Upper lobe of right lung (tissue), 1 donor: Measurements from ENCODE around the gene TMEM100. TPM values are rescaled to one million over a fixed set of nuclear protein-coding genes. Genes with fewer than 3 reads are reported as not detected.

ENCODE experiments used
- ATAC-seq: fragments of 200-7000 bp; cut with Tn5 transposase; one replicate; pipeline ENCODE4 v1.9.1; 2020; ENCODE audit warnings: mild to moderate bottlenecking, moderate library complexity
- DNase-seq: peaks from one replicate; pipeline ENCODE4 v3.0.0-alpha.2; 2020
- H3K27ac ChIP-seq: fragments of 200-600 bp; one replicate; pipeline ENCODE4 v1.8.0; 2022
- H3K27me3 ChIP-seq: fragments of 200-600 bp; one replicate; pipeline ENCODE4 v1.8.0; 2022; ENCODE audit warnings: mild to moderate bottlenecking
- H3K36me3 ChIP-seq: fragments of 200-600 bp; one replicate; pipeline ENCODE4 v1.8.0; 2022
- H3K4me1 ChIP-seq: fragments of 200-600 bp; one replicate; pipeline ENCODE4 v1.8.0; 2022
- H3K4me3 ChIP-seq: fragments of 200-600 bp; one replicate; pipeline ENCODE4 v1.8.0; 2022; ENCODE audit warnings: mild to moderate bottlenecking
- H3K9me3 ChIP-seq: fragments of 200-600 bp; one replicate; pipeline ENCODE4 v1.8.0; 2022
- intact Hi-C: fragments of 100-400 bp; cut with DNase I; formaldehyde crosslinking; loops from one replicate; pipeline ENCODE4 v1.11.0; 2022
- total RNA-seq: library from RNA; stranded (reverse); fragmentation: NEBNext Ultra II Directional; extraction: Animal tissue kit (Norgen Biotek cat#: 25700); gene quantifications from one replicate; pipeline ENCODE4 v1.2.1, GENCODE V29; 2021
- TF ChIP-seq, protein P1 (sequence below): fragments of 200-600 bp; IDR thresholded peaks from one replicate; pipeline ENCODE4 v1.8.0; 2022; ENCODE audit warnings: antibody characterized with exemption
- donor health status: DM: no; HTN: yes; CAD: no; lungs with severe emphysema.

Gene TMEM100
- total RNA-seq, 1 donor from 2014 or later: 279 TPM

DNA sequence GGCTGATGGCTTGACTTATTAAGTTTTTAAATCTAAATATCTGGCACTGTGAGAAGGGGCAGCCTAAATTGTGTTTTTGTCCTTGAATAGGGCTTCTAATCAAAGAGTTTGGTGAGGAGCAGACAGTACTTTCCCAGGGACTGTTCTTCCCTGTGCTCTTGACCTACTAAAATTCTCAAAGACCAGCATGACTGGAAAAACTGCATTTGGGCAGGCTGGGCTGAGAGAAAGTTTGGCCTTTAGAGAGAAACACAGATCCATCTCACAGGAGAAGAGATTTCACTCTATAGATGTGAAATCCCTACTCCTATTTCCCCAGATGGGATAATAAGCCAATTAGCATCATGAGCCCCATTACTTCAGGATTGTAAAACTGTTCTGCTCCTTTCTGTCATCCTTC is 35.5 kb upstream of the TMEM100 start:
- peaks cover 5% of the 10 kb centered on the region for H3K36me3 ChIP-seq
- DNase-seq: no peak
- intact Hi-C loops: no loop called here
- no peaks in the 10 kb centered on the region for H3K27me3 ChIP-seq
- H3K27ac ChIP-seq: no peak overlapping the region
- H3K9me3 ChIP-seq: no peaks in the 10 kb centered on the region
- peaks cover 3% of the 10 kb centered on the region for H3K4me1 ChIP-seq
- ATAC-seq: no peak
- no peak overlapping the region for H3K4me3 ChIP-seq
- TF ChIP-seq, protein P1, sequence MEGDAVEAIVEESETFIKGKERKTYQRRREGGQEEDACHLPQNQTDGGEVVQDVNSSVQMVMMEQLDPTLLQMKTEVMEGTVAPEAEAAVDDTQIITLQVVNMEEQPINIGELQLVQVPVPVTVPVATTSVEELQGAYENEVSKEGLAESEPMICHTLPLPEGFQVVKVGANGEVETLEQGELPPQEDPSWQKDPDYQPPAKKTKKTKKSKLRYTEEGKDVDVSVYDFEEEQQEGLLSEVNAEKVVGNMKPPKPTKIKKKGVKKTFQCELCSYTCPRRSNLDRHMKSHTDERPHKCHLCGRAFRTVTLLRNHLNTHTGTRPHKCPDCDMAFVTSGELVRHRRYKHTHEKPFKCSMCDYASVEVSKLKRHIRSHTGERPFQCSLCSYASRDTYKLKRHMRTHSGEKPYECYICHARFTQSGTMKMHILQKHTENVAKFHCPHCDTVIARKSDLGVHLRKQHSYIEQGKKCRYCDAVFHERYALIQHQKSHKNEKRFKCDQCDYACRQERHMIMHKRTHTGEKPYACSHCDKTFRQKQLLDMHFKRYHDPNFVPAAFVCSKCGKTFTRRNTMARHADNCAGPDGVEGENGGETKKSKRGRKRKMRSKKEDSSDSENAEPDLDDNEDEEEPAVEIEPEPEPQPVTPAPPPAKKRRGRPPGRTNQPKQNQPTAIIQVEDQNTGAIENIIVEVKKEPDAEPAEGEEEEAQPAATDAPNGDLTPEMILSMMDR: no peak

DNA sequence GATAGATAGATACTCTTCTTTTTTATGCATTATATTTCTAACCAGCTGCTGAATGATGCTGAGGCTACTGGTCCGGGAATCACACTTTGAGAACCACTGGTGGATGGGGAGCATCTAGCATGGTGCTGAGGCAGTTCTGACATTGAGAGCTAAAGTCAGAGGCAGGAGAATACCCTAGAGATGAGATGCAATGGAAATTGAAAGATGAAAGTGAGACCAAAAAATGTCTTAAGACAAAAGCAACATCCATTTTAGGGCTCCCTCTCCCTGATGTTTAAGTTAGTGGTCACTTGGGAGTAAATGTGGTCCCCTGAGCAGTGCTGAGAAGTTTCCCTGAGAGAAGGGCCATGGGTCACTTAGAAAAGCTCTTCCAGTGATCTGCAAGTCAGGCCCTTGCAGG is 35.0 kb upstream of the TMEM100 start:
- DNase-seq (no peak), ATAC-seq (no peak)
- no peak overlapping the region for H3K4me3 ChIP-seq
- no peaks in the 10 kb centered on the region for H3K9me3 ChIP-seq
- TF ChIP-seq, protein P1: no peak
- H3K27me3 ChIP-seq: no peaks in the 10 kb centered on the region
- intact Hi-C loops: no loop called here
- H3K27ac ChIP-seq: no peak overlapping the region
- peaks cover 6% of the 10 kb centered on the region for H3K4me1 ChIP-seq
- H3K36me3 ChIP-seq: peaks cover 5% of the 10 kb centered on the region

DNA sequence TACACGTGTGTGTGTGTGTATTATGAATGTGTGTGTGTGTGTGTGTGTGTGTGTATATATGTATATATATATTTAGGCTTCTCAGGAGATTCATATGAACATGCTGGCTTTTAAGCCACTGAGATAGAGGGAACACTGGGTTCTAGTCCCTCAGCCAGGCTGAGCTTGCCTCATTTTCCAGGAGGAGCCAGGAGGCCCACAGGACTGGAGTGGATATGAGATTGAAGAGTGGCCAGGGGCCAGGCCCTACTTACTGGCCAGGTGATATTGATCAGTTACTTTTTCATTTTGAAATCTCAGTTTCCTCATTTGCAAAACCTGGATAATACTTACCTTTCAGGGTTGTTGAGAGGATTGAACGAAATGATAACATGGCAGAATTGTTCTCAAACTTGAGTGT is 34.0 kb upstream of the TMEM100 start:
- peaks cover 16% of the 10 kb centered on the region for H3K4me1 ChIP-seq
- H3K36me3 ChIP-seq: peaks cover 5% of the 10 kb centered on the region
- H3K27me3 ChIP-seq: no peaks in the 10 kb centered on the region
- TF ChIP-seq, protein P1: no peak
- H3K4me3 ChIP-seq: no peak overlapping the region
- ATAC-seq (no peak), DNase-seq (no peak)
- no peak overlapping the region for H3K27ac ChIP-seq
- no peaks in the 10 kb centered on the region for H3K9me3 ChIP-seq
- intact Hi-C loops: no loop called here

DNA sequence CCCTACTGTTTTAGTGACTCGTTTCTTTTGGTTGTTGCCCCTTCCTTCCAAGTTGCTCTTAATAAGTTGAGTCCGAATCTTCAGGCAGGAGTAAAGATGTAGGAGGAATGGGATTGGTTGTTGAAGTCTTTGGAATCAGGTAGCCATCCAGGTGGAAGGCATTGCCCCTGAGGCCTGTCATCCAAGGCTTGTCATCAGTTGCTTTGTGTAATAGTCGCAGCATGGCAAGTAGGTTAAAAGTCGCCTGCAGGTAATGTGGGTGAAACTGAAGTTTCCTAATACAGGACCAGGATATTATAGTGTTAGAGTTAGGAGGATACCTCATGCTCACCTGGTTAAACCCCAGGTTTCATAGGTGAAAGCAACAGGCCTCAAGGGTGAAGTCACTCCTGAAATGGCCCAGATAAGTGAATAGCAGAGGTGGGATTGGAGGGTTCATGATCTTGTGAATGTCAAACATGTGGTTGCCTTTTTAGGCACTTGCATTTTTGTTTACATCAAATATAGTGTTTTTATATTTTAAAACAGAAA is 29.1 kb upstream of the TMEM100 start:
- Histone ChIP-seq H3K27me3 (no peaks in the 10 kb centered on the region), H3K9me3 (no peaks in the 10 kb centered on the region), H3K4me3 (peak overlapping the region; percentile 85), H3K36me3 (peaks cover 5% of the 10 kb centered on the region), H3K27ac (peak overlapping the region; percentile 88), H3K4me1 (peaks cover 13% of the 10 kb centered on the region)
- TF ChIP-seq, protein P1: no peak
- ATAC-seq (no peak), DNase-seq (no peak)
- intact Hi-C loops: no loop called here

DNA sequence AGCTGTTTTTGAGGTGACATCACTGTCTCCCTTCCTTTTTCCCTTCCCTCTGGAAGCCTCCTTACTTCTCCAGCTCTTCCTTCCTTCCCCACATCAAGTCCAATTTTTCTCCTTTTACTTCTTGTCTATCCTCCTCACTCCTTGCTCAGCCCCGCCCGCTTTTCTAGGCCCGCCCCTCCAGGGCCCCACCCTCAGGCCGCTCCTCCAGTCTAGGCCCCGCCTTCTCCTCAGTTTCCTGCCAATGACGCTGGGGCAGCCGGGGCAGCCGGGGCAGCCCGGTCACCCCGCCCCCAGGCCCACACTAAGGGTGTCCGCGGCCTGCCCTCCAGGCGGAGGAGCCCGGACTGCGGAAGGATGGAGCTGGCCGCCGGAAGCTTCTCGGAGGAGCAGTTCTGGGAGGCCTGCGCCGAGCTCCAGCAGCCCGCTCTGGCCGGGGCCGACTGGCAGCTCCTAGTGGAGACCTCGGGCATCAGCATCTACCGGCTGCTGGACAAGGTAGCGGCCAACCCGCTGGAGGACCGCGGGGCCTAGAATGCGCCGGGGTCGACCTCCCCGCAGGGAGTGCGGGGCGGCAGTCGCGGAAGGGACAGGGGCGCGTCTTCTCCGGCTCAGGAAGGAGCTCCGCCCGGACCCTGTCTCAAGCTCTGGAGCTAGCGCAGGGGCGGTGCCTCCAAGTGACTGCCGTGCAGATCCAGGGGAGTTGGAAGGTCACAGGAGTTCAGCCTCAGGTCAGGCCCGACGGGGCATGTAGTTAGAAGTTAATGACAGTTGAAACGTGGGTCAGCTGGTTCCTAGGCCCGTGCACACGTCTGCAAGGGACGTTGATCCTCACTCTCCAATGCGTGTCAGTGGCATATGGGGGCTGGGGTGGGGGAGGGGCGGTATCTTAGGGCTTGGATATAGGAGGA is 28.3 kb upstream of the TMEM100 start, which contains the start of gene PCTP:
Gene PCTP (plus strand): TSS at position 302 of the 908 bp plus-strand sequence. CDS start 53 bp downstream, at position 355.
- DNase-seq (peak; percentile 97), ATAC-seq (peak; percentile 99)
- Histone ChIP-seq H3K4me1 (peaks cover 13% of the 10 kb centered on the region), H3K9me3 (no peaks in the 10 kb centered on the region), H3K27ac (peak within 1 kb of the TSS; percentile 88), H3K36me3 (peaks cover 5% of the 10 kb centered on the region), H3K27me3 (no peaks in the 10 kb centered on the region), H3K4me3 (peak within 1 kb of the TSS; percentile 85)
- intact Hi-C loops: no loop called here
- TF ChIP-seq, protein P1: peak; percentile 49
